Left ventricle myocardium inferior (tissue), 1 donor: ENCODE measurements around the gene B3GALT6. TPM values are rescaled to one million over a fixed set of nuclear protein-coding genes. Genes with fewer than 3 reads are reported as not detected.

ENCODE experiments used
- DNase-seq: peaks from one replicate; pipeline ENCODE4 v3.0.0-alpha.2; 2020
- H3K27ac ChIP-seq: fragments of 200-600 bp; replicated peaks from 2 replicates; pipeline ENCODE4 v1.8.0; 2021
- H3K27me3 ChIP-seq: fragments of 200-600 bp; 2 replicates; pipeline ENCODE4 v1.8.0; 2021; ENCODE audit warnings: low read depth
- H3K36me3 ChIP-seq: fragments of 200-600 bp; 2 replicates; pipeline ENCODE4 v1.8.0; 2021
- H3K4me1 ChIP-seq: fragments of 200-600 bp; 2 replicates; pipeline ENCODE4 v1.8.0; 2021
- H3K4me3 ChIP-seq: fragments of 200-600 bp; 2 replicates; pipeline ENCODE4 v1.8.0; 2021; ENCODE audit warnings: mild to moderate bottlenecking, moderate library complexity
- H3K9me3 ChIP-seq: fragments of 200-600 bp; replicated peaks from 2 replicates; pipeline ENCODE4 v1.8.0; 2021
- CTCF ChIP-seq: fragments of 200-600 bp; IDR thresholded peaks from 2 replicates; pipeline ENCODE4 v1.8.0; 2021; ENCODE audit warnings: antibody characterized with exemption, mild to moderate bottlenecking, borderline replicate concordance
- intact Hi-C: fragments of 100-400 bp; cut with micrococcal nuclease; formaldehyde crosslinking; loops from one replicate; pipeline ENCODE4 v1.11.0; 2022
- total RNA-seq: library from RNA; stranded (reverse); fragmentation: NEBNext Ultra II Directional; extraction: Animal tissue kit (Norgen Biotek cat#: 25700); gene quantifications from one replicate; pipeline ENCODE4 v1.2.1, GENCODE V29; 2021
- donor health status: DM: no; HTN: yes; CAD: no; lungs with severe emphysema.

The B3GALT6 gene
- total RNA-seq, 1 donor from 2014 or later: 7.9 TPM

GRCh38 chr1:1253314-1253713 lies 21.3 kb downstream of the B3GALT6 start:
- TF ChIP-seq CTCF: no peak
- Histone ChIP-seq H3K4me3 (no peak overlapping the region), H3K36me3 (peaks cover 47% of the 10 kb centered on the region), H3K4me1 (peaks cover 8% of the 10 kb centered on the region), H3K9me3 (no peaks in the 10 kb centered on the region), H3K27me3 (no peaks in the 10 kb centered on the region), H3K27ac (no peak overlapping the region)
- DNase-seq: no peak
- intact Hi-C loops: no loop called here

- H3K36me3 ChIP-seq: peaks cover 53% of the 10 kb centered on the region
- H3K4me1 ChIP-seq: peaks cover 15% of the 10 kb centered on the region
- H3K27me3 ChIP-seq: no peaks in the 10 kb centered on the region
- no peak for DNase-seq
- intact Hi-C loops: no loop called here
- no peaks in the 10 kb centered on the region for H3K9me3 ChIP-seq
- TF ChIP-seq CTCF: no peak
- no peak overlapping the region for H3K27ac ChIP-seq
- no peak overlapping the region for H3K4me3 ChIP-seq
These were observed 22.1 kb downstream of the B3GALT6 start for GRCh38 chr1:1253972-1254666.

- TF ChIP-seq CTCF: no peak
- Histone ChIP-seq H3K27me3 (no peaks in the 10 kb centered on the region), H3K9me3 (no peaks in the 10 kb centered on the region), H3K4me1 (peaks cover 20% of the 10 kb centered on the region), H3K4me3 (no peak overlapping the region), H3K36me3 (peaks cover 56% of the 10 kb centered on the region), H3K27ac (no peak overlapping the region)
- no peak for DNase-seq
- intact Hi-C loops: no loop called here
These were observed 22.6 kb downstream of the B3GALT6 start for GRCh38 chr1:1254667-1254998.

GRCh38 chr1:1255078-1255477 lies 23.0 kb downstream of the B3GALT6 start:
- H3K36me3 ChIP-seq: peaks cover 56% of the 10 kb centered on the region
- no peaks in the 10 kb centered on the region for H3K9me3 ChIP-seq
- no peak for TF ChIP-seq CTCF
- H3K27me3 ChIP-seq: no peaks in the 10 kb centered on the region
- peaks cover 24% of the 10 kb centered on the region for H3K4me1 ChIP-seq
- no peak for DNase-seq
- H3K4me3 ChIP-seq: no peak overlapping the region
- H3K27ac ChIP-seq: no peak overlapping the region
- intact Hi-C loops: no loop called here

GRCh38 chr1:1255611-1256010 lies 23.6 kb downstream of the B3GALT6 start:
- no peak for DNase-seq
- intact Hi-C loops: no loop called here

More at GRCh38 chr1:1255611-1256010, 23.6 kb downstream of the B3GALT6 start:
- Histone ChIP-seq H3K9me3 (no peaks in the 10 kb centered on the region), H3K36me3 (peaks cover 60% of the 10 kb centered on the region), H3K4me1 (peaks cover 28% of the 10 kb centered on the region), H3K4me3 (no peak overlapping the region), H3K27ac (no peak overlapping the region), H3K27me3 (no peaks in the 10 kb centered on the region)
- no peak for TF ChIP-seq CTCF
